GM21360 (cell line): Measurements from ENCODE around the gene RNF214.
"Not testable (repeated sequence)": the region's sequence is repeated elsewhere in the genome, so short reads cannot be mapped to it uniquely, and the experiment has no call there.

Experiments
- ATAC-seq: cut with Tn5 transposase; IDR thresholded peaks from one replicate; pipeline ENCODE4 v1.9.1; 2021; ENCODE audit warnings: mild to moderate bottlenecking, moderate library complexity; ENCODE audit not compliant: unreplicated experiment

RNF214 gene

DNA sequence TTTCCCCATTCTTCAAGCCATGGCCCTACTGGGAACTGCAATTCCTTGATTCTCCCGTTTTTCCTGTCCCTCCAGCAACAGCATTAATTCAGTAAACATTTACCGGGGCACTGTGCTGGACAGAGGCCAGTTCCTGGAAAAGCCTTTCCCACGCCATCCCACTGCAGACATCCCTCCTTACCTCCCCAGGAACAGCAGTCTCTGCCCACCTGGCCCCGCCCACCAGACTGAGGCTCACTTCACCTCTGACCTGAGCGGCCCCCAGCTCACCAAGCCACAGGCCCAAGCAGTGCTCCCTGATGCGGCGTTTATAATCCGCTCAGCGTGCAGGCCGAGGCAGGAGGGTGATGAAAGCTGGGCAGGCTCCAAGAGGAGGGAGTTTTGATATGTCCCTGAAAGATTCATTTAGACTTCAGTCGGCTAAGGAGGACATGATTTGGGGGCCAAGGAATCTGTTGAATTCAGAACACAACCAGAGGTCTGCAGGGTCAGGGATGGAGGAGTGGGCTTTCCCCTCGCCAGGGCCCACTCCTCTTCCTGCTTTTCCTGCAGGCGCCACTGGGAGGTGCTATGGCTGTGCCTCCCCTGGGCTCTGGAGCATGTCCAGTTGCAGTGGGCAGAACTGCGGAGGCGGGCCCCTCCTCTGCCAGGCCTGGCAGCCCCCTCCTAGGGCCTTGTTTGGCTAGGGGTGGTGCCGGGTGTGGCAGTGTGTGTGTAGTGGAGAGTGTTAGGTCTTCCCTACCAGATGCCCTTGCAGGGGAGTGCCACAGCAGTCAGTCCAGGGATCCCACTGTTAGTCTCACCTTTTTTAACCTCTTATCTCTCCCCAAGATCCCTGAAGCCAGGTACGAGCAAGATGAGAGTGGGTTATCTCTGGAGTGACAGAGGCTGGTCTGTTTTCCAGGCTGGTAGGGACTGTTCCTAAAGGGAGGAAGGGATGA, 34.7 kb upstream of the RNF214 start:
- ATAC-seq, result no peak

- ATAC-seq, result no peak
Measured at GRCh38 chr11:117198613-117199012, 33.9 kb upstream of the RNF214 start.

GRCh38 chr11:117199053-117199915, 33.2 kb upstream of the RNF214 start, which contains the start of gene TAGLN:
TAGLN (plus strand) TSS chr11:117199370; CDS start chr11:117203014, 3,644 bp downstream.
- ATAC-seq, result no peak

- no peak for ATAC-seq
Measured at GRCh38 chr11:117199916-117200812, 32.3 kb upstream of the RNF214 start.

GRCh38 chr11:117200813-117201657, 31.4 kb upstream of the RNF214 start:
- ATAC-seq, result no peak

DNA sequence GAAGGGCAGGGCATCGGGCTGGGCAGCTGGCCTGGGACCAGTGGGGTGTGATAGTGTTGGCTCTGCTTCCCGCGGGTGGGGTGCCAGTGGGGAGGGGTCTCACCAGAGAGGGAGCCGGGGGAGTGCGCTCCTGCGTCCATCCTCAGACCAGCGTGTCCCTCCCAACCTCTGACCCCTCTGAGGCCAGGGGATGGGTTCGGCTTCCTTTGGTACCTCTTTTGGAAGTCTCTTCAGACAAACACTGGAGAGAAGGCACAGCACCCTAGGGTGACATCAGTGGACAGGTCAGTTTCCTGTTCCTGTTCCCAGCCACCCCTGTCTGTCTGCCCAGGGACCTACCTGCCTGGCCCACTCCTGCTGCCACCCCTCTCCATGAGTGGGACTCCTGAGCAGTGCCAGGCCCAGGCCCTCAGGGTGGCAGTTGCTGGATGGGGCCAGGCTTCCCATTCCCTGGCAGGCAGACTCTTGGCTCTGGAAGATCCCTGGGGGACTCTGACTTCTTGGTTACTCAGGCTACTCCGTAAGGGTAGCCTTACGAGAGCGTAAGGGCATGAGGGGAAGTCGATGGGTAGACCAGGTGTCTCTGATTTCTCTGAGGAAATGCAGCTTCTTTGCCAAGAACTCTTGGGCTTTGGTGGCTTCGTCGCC, 30.7 kb upstream of the RNF214 start:
- ATAC-seq, result no peak

GRCh38 chr11:117202386-117203068, 29.9 kb upstream of the RNF214 start:
- ATAC-seq, result no peak

DNA sequence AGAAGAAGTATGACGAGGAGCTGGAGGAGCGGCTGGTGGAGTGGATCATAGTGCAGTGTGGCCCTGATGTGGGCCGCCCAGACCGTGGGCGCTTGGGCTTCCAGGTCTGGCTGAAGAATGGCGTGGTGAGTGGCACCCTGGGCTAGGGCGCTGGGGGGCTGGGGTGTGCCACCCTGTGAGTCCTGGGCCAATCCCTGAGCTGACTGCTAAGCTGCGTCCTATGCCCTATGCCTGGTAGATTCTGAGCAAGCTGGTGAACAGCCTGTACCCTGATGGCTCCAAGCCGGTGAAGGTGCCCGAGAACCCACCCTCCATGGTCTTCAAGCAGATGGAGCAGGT, 29.4 kb upstream of the RNF214 start:
- no peak for ATAC-seq

DNA sequence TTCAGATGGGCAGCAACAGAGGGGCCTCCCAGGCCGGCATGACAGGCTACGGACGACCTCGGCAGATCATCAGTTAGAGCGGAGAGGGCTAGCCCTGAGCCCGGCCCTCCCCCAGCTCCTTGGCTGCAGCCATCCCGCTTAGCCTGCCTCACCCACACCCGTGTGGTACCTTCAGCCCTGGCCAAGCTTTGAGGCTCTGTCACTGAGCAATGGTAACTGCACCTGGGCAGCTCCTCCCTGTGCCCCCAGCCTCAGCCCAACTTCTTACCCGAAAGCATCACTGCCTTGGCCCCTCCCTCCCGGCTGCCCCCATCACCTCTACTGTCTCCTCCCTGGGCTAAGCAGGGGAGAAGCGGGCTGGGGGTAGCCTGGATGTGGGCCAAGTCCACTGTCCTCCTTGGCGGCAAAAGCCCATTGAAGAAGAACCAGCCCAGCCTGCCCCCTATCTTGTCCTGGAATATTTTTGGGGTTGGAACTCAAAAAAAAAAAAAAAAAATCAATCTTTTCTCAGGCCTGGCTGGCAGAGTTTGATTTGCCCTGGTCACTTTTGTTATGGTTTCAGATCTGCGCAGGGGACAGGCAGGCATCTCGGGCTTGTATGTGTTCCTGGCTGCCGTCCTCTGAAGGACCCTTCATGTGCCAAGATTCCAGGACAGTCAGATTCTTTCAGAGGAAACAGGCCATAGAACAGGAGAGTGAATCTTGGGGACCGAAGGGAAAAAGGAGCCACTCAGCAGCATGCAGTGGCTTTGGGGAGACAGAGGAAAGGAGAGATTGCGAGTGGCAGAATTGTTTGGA, 28.0 kb upstream of the RNF214 start:
- ATAC-seq, result no peak

DNA sequence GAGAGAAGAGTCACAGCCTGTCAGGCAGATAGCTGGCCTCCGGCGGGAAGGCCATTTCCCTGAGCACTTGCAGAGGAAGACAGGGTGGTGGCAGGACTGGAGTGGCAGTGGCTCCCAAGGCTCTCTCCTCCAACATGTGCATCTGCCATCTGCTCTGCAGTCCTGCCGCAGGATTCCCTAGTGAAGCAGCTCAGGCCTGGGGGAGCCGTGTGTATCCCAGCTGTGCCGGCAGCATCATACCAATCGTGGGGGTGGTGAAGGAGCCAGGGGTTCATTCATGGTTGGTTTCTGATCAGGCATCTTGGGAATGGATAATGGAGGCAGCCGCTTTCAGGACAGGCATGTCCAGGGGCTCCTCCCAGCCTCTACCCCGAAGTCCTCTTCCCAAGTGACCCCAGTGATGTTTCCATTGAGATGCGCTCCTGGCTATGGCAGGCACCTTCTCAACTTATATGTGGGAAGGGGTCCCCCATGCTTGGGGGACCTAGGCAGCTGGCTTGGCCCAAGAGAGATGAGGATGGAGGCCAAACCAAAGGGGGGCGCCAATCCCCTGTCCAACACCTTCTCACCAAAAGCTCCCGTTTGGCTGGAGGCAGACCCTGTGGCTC, 27.2 kb upstream of the RNF214 start:
- no peak for ATAC-seq

- not testable (repeated sequence) for ATAC-seq
Measured at GRCh38 chr11:117206111-117206510, 26.4 kb upstream of the RNF214 start.

DNA sequence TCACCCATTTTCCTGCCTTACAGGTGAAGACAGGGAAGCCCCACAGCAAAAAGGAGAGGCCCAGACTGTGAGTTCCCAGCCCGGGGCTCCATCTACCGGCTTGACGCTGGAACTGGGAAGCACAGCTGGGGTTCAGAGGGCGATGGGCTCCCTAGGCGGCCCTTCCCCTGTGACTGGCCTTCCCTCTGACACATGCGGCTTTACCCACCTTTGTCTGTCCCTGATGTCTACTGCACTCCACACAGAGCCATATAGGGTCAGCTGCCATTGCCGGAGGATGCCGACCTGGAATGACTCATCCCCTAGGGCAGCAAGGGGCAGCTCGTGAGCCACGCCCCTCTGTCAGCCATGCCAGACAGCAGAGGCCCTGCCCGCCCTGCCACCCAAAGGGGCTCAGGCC, 25.6 kb upstream of the RNF214 start:
- ATAC-seq, result not testable (repeated sequence)

GRCh38 chr11:117207481-117207880, 25.0 kb upstream of the RNF214 start:
- ATAC-seq, result not testable (repeated sequence)

GRCh38 chr11:117208710-117209109, 23.8 kb upstream of the RNF214 start:
- not testable (repeated sequence) for ATAC-seq

- ATAC-seq, result not testable (repeated sequence)
Measured at GRCh38 chr11:117209351-117210125, 22.9 kb upstream of the RNF214 start.

DNA sequence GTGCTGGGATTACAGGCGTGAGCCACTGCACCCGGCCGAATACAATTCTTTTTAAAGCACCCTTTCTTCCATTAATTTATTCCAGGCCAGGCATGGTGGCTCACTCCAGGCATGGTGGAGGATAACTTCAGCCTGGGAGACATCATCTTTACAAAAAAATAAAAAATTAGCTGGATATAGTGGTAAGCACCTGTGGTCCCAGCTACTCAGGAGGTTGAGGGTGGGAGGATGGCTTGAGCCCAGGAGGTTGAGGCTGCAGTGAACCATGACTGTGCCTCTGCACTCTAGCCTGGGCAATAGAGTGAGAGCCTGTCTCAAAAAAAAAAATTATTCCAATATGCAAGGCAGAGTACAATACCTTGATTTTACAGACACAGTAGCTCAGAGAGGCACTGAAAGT, 21.9 kb upstream of the RNF214 start:
- ATAC-seq, result no peak
